Omental fat pad (tissue), 4 donors: Measurements from ENCODE around the gene NUDT15. TPM values are rescaled to one million over a fixed set of nuclear protein-coding genes. Genes with fewer than 3 reads are reported as not detected.

Experiments
- ATAC-seq: fragments of 150-250 bp; one replicate; pipeline ENCODE4 v1.9.1; 2016; ENCODE audit warnings: mild to moderate bottlenecking, moderate library complexity; ENCODE audit not compliant: low FRiP score
- DNase-seq: peaks from one replicate; pipeline ENCODE4 v3.0.0-alpha.2; 2019; ENCODE audit warnings: low spot score
- CTCF ChIP-seq, 3 donors: fragments of 450-650 bp; IDR thresholded peaks; one replicate each; pipeline ENCODE4 v1.5.1; 2016 to 2017; ENCODE audit warnings: antibody characterized with exemption in 3 of 3, mild to moderate bottlenecking in 3 of 3, moderate library complexity in 2 of 3
- total RNA-seq, 4 donors: library from RNA; depleted of rRNA; stranded (reverse); fragments of >200 nt; gene quantifications; one replicate each; pipeline ENCODE4 v1.1.0, GENCODE V29; 2016

NUDT15 gene
- total RNA-seq, 4 donors from 2014 or later, result 8.6 to 11.2 (median 9.0) TPM

- ATAC-seq (no peak), DNase-seq (no peak)
- TF ChIP-seq CTCF (IDR thresholded peaks at IDR 0.05), result no peak
These were observed 28.9 kb downstream of the NUDT15 start for GRCh38 chr13:48066310-48066989.

DNA sequence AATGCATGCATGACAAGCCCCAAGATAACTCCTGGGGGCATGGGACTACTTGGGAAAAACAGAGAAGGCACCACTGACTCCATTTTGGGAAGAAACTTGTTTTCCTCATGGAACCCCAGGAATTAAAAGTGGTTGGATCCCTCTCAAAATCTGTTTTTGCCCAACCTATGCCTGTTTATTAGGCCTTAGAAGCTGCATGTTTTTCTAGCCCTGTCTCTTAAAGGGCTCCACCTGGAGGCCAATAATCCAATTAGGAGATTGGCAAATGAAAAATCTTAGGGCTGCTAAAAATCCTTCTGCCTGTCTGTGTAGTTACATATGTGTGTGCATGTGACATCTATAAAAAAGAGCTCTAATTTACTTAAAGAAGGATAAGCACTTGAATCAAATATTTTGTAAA, 30.5 kb downstream of the NUDT15 start:
- DNase-seq, result no peak
- TF ChIP-seq CTCF (IDR thresholded peaks at IDR 0.05), result no peak
- no peak for ATAC-seq

DNA sequence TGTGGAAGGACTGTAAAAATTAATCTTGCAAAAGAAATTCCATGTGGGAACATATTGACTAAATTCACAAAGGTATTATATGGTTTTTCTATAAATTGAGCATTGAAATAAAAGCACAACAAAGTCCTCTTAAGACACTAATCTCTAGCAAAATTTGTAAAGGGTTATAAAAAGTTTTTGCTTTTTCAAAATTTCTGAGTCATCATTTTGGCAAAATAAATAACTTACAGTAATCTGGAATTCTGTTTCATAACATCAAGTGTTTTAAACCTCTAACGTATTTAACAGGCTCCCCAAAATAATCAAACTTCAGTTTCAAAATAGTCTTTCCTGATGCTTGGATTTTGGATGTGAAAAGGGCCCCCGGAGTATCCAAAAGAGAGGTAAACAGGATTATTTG, 31.4 kb downstream of the NUDT15 start:
- TF ChIP-seq CTCF (IDR thresholded peaks at IDR 0.05), result no peak
- ATAC-seq, result no peak
- no peak for DNase-seq

DNA sequence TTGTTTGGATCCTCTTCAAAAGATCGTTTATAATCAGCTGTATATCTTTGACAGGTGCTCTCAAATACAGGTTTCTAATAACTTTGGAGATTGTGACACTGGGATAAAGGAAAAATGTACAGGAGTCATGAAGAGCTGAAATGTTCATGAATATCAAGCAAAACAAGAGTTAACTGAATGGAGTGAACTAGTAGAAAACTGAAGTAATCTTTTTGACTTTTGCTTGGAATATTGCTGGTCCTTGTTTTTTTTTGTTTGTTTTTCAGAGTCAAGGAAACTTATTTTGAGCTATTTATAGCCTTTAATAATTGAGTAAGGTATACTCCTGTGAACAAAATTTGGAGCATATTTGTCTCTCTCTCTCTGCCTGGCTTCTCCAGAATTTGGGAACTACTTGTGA, 32.0 kb downstream of the NUDT15 start:
- no peak for TF ChIP-seq CTCF (IDR thresholded peaks at IDR 0.05)
- ATAC-seq, result no peak
- DNase-seq, result no peak

DNA sequence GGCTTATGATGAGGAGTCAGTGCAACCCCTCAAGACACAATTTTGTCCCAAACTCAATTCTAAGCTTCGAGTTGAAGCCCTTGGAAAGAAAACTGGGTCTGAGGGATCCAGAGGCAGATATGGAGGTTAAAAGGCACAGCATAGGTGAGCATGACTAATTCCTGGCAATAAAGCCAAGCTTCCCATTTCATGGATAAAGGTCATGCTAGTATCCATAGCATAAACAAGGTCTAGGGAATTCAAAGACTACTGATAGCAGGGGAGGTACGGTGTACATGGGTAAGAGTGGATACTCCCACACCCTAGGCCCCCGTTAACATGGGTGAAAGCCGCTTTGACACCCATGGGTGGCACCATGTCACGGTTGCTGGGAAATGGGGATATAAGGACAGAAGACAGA, 33.4 kb downstream of the NUDT15 start:
- no peak for DNase-seq
- no peak for ATAC-seq
- TF ChIP-seq CTCF (IDR thresholded peaks at IDR 0.05), result no peak

- ATAC-seq, result no peak
- no peak for DNase-seq
- no peak for TF ChIP-seq CTCF (IDR thresholded peaks at IDR 0.05)
These were observed 34.8 kb downstream of the NUDT15 start for GRCh38 chr13:48072304-48072703.

GRCh38 chr13:48072787-48073186, 35.3 kb downstream of the NUDT15 start:
- no peak for DNase-seq
- no peak for ATAC-seq
- TF ChIP-seq CTCF (IDR thresholded peaks at IDR 0.05), result no peak
